Stimulated activated naive CD4-positive, alpha-beta T cell treated with Interleukin-2 at 50 U/mL for 16 hours (primary cell): ENCODE results near the gene CRTAC1.
A peak's percentile ranks its signal among the peaks of the same experiment; 100 is the strongest.

Experiments
- DNase-seq: peaks from one replicate; lab custom pipeline; 2025; lab: John Stamatoyannopoulos, UW

CRTAC1 gene

GRCh38 chr10:97896756-97897358 is 133.6 kb downstream of the CRTAC1 start:
- DNase-seq = no peak

GRCh38 chr10:97895915-97896314 is 134.5 kb downstream of the CRTAC1 start:
- DNase-seq = no peak

- no peak for DNase-seq
Observed at GRCh38 chr10:97895084-97895483, 135.3 kb downstream of the CRTAC1 start.

GRCh38 chr10:97894092-97894491 is 136.3 kb downstream of the CRTAC1 start:
- DNase-seq = no peak

- DNase-seq = no peak
Observed at GRCh38 chr10:97892939-97893338, 137.5 kb downstream of the CRTAC1 start.

GRCh38 chr10:97892506-97892905 is 137.9 kb downstream of the CRTAC1 start:
- no peak for DNase-seq

- no peak for DNase-seq
Observed at GRCh38 chr10:97891497-97892167, 138.8 kb downstream of the CRTAC1 start.

- DNase-seq = no peak
Observed at GRCh38 chr10:97889461-97890265, 140.8 kb downstream of the CRTAC1 start.

GRCh38 chr10:97888641-97889262 is 141.7 kb downstream of the CRTAC1 start:
- peak; percentile 13 for DNase-seq

- no peak for DNase-seq
Observed at GRCh38 chr10:97888134-97888533, 142.3 kb downstream of the CRTAC1 start.

GRCh38 chr10:97887399-97887798 is 143.0 kb downstream of the CRTAC1 start:
- DNase-seq = no peak

- DNase-seq = no peak
Observed at GRCh38 chr10:97886286-97886685, 144.1 kb downstream of the CRTAC1 start.

GRCh38 chr10:97883092-97883485 is 147.3 kb downstream of the CRTAC1 start:
- DNase-seq = no peak

GRCh38 chr10:97882142-97883091 is 148.0 kb downstream of the CRTAC1 start:
- no peak for DNase-seq

- DNase-seq = no peak
Observed at GRCh38 chr10:97880109-97880508, 150.3 kb downstream of the CRTAC1 start.

GRCh38 chr10:97879241-97879640 is 151.2 kb downstream of the CRTAC1 start:
- no peak for DNase-seq

- no peak for DNase-seq
Observed at GRCh38 chr10:97876402-97876801, 154.0 kb downstream of the CRTAC1 start.

GRCh38 chr10:97875391-97875790 is 155.0 kb downstream of the CRTAC1 start:
- DNase-seq = no peak

- DNase-seq = no peak
Observed at GRCh38 chr10:97874332-97874731, 156.1 kb downstream of the CRTAC1 start.

- no peak for DNase-seq
Observed at GRCh38 chr10:97873569-97873968, 156.9 kb downstream of the CRTAC1 start.

- DNase-seq = no peak
Observed at GRCh38 chr10:97870990-97871389, 159.4 kb downstream of the CRTAC1 start.
